KMS-11 (cell line): ENCODE measurements around the gene ZMYM4.

Experiments
- H2AFZ ChIP-seq: fragments of 200-600 bp; sonication (generic); 2 replicates; pipeline ENCODE4 v1.6.1; 2016; ENCODE audit warnings: antibody characterized with exemption, mixed run types, low read depth
- H3K27ac ChIP-seq: fragments of 200-600 bp; sonication (generic); 2 replicates; pipeline ENCODE4 v1.6.1; 2016; ENCODE audit warnings: mild to moderate bottlenecking, mixed run types
- H3K27me3 ChIP-seq: fragments of 200-600 bp; sonication (generic); 2 replicates; pipeline ENCODE4 v1.6.1; 2017; ENCODE audit warnings: mild to moderate bottlenecking, low read depth, mixed run types, moderate library complexity; ENCODE audit not compliant: insufficient read depth
- H3K36me3 ChIP-seq: fragments of 200-600 bp; sonication (generic); 2 replicates; pipeline ENCODE4 v1.6.1; 2017; ENCODE audit warnings: mild to moderate bottlenecking, mixed run types; ENCODE audit not compliant: insufficient read depth
- H3K4me1 ChIP-seq: fragments of 200-600 bp; sonication (generic); 2 replicates; pipeline ENCODE4 v1.6.1; 2016; ENCODE audit warnings: mild to moderate bottlenecking, low read depth, mixed run types; ENCODE audit not compliant: poor library complexity, severe bottlenecking
- H3K4me2 ChIP-seq: fragments of 200-600 bp; sonication (generic); 2 replicates; pipeline ENCODE4 v1.7.0; 2016; ENCODE audit warnings: mild to moderate bottlenecking, mixed run types
- H3K4me3 ChIP-seq: fragments of 200-600 bp; sonication (generic); IDR thresholded peaks from 2 replicates; pipeline ENCODE4 v1.6.1; 2017; ENCODE audit warnings: low read depth, low read length, mixed read lengths; ENCODE audit not compliant: insufficient read depth
- H3K79me2 ChIP-seq: fragments of 200-600 bp; sonication (generic); 2 replicates; pipeline ENCODE4 v1.6.1; 2016; ENCODE audit warnings: low read depth, mixed run types; ENCODE audit not compliant: insufficient read depth
- H3K9ac ChIP-seq: fragments of 200-600 bp; sonication (generic); 2 replicates; pipeline ENCODE4 v1.6.1; 2016; ENCODE audit warnings: mild to moderate bottlenecking, mixed run types
- H4K20me1 ChIP-seq: fragments of 200-600 bp; sonication (generic); 2 replicates; pipeline ENCODE4 v1.6.1; 2016; ENCODE audit warnings: mild to moderate bottlenecking, mixed run types; ENCODE audit not compliant: insufficient read depth
- CTCF ChIP-seq: fragments of 200-600 bp; sonication (generic); conservative IDR thresholded peaks from 2 replicates; pipeline ENCODE4 v1.6.1; 2017; ENCODE audit warnings: low read depth, mild to moderate bottlenecking, antibody characterized with exemption, low read length, moderate library complexity, mixed read lengths

The ZMYM4 gene

GRCh38 chr1:35364741-35365140 lies 96.2 kb downstream of the ZMYM4 start:
- no peak overlapping the region for H3K27ac ChIP-seq
- H3K4me3 ChIP-seq, result no peak overlapping the region
- H4K20me1 ChIP-seq, result no peaks in the 10 kb centered on the region
- no peaks in the 10 kb centered on the region for H3K79me2 ChIP-seq
- no peak for TF ChIP-seq CTCF
- no peak overlapping the region for H3K4me2 ChIP-seq
- peaks cover 2% of the 10 kb centered on the region for H3K4me1 ChIP-seq
- H2AFZ ChIP-seq, result no peak overlapping the region
- no peak overlapping the region for H3K9ac ChIP-seq
- H3K27me3 ChIP-seq, result no peaks in the 10 kb centered on the region
- H3K36me3 ChIP-seq, result no peaks in the 10 kb centered on the region

- H2AFZ ChIP-seq, result no peak overlapping the region
- peaks cover 11% of the 10 kb centered on the region for H3K4me1 ChIP-seq
- no peaks in the 10 kb centered on the region for H3K36me3 ChIP-seq
- H3K4me2 ChIP-seq, result no peak overlapping the region
- no peak overlapping the region for H3K27ac ChIP-seq
- no peak overlapping the region for H3K4me3 ChIP-seq
- H4K20me1 ChIP-seq, result no peaks in the 10 kb centered on the region
- no peak for TF ChIP-seq CTCF
- H3K79me2 ChIP-seq, result no peaks in the 10 kb centered on the region
- H3K9ac ChIP-seq, result no peak overlapping the region
- H3K27me3 ChIP-seq, result no peaks in the 10 kb centered on the region
These were observed 99.4 kb downstream of the ZMYM4 start for GRCh38 chr1:35367914-35368313.

GRCh38 chr1:35369922-35370671 lies 101.6 kb downstream of the ZMYM4 start:
- Histone ChIP-seq H2AFZ (no peak overlapping the region), H3K79me2 (no peaks in the 10 kb centered on the region), H3K36me3 (no peaks in the 10 kb centered on the region), H3K4me1 (peaks cover 11% of the 10 kb centered on the region), H3K4me2 (no peak overlapping the region), H3K27me3 (no peaks in the 10 kb centered on the region), H3K4me3 (no peak overlapping the region), H3K9ac (no peak overlapping the region), H4K20me1 (no peaks in the 10 kb centered on the region), H3K27ac (no peak overlapping the region)
- TF ChIP-seq CTCF, result no peak

GRCh38 chr1:35371506-35371905 lies 103.0 kb downstream of the ZMYM4 start:
- H3K27ac ChIP-seq, result no peak overlapping the region
- no peaks in the 10 kb centered on the region for H3K27me3 ChIP-seq
- no peak overlapping the region for H3K9ac ChIP-seq
- peaks cover 11% of the 10 kb centered on the region for H3K4me1 ChIP-seq
- H3K4me2 ChIP-seq, result no peak overlapping the region
- no peaks in the 10 kb centered on the region for H3K36me3 ChIP-seq
- no peaks in the 10 kb centered on the region for H4K20me1 ChIP-seq
- H3K4me3 ChIP-seq, result no peak overlapping the region
- no peaks in the 10 kb centered on the region for H3K79me2 ChIP-seq
- H2AFZ ChIP-seq, result no peak overlapping the region
- TF ChIP-seq CTCF, result no peak
